Stimulated activated CD4-positive, alpha-beta T cell treated with anti-CD3 and anti-CD28 coated beads, Interleukin-12 subunit alpha, Interleukin-12 subunit beta, amount 100 ng/mL, for 24 hours (primary cell): ENCODE results near the gene TNPO3.
"Not testable (repeated sequence)": the region's sequence is repeated elsewhere in the genome, so short reads cannot be mapped to it uniquely, and the experiment has no call there.

Source experiments
- DNase-seq, 2 experiments: peaks; one replicate each; pipeline ENCODE4 v3.0.0-alpha.2; 2020; ENCODE audit warnings: low read depth in 2 of 2

The TNPO3 gene

DNA sequence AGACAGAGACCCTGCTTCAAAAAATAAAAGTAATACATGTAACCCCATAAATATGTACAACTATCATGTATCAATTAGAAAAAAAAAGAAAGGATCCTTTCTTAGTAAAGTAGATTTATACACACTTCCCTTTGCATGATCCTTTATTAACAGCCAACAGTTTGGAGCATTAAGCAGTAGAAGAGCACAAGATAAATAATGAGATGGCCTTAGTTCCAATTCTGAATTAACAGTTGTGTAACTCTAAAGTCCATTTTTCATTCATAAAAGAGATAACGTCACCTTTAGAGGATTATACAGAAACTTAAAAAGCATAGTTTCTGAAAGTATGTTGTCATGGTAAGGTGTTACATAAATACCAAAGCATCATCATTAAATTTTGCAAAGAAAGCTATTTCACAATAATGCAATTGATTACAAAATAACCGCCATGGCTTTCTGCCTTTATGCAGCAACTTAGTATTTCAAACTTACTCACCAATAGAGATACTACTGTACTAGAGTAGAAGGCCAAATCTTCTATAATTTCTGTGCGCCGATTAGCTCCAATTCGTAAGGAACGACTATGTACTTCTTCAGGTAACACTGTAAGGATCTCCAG, 40.3 kb downstream of the TNPO3 start:
- no peak for DNase-seq

DNA sequence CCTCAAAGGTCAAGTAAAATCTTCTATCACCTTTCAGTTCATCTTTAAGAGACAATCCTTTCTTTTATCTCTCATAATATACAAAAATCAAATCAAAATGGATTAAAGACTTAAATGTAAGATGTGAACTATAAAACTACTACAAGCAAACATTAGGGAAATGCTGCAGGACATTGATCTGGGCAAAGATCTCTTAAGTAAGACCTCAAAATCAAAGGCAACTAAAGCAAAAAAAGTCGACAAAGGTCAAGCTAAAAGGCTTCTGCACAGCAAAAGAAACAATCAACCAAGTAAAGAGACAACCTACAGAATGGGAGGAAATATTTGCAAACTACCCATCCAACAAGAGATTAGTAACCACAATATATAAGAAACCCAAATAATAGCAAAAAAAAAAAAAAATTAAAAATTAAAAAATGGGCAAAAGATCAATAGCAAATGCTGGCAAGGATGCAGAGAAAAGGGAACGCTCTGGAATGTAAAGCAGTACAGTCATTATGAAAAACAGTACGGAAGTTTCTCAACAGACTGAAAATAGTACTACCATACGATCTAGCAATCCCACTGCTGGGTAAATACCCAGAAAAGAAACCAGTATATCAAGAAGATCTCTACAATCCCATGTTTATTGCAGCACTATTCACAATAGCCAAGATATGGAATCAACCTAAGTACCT, 41.7 kb downstream of the TNPO3 start:
- no peak for DNase-seq

DNA sequence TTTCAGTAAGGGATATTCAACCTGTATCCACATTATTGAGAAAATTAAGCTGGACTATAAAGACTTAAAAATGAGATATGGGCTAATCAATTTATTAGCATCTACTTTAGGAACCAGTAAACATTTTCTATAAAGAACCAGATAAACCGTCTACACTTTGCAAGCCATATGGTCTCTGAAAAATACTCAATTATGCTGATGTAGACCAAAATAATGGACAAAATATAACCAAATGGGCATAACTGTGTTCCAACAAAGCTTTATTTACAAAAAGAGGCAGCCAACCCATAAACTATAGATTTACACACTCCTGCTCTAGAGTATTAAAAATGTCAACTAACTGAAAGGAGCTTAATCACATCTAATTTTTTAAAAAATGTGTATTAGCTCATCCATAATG, 42.3 kb downstream of the TNPO3 start:
- DNase-seq = no peak

DNA sequence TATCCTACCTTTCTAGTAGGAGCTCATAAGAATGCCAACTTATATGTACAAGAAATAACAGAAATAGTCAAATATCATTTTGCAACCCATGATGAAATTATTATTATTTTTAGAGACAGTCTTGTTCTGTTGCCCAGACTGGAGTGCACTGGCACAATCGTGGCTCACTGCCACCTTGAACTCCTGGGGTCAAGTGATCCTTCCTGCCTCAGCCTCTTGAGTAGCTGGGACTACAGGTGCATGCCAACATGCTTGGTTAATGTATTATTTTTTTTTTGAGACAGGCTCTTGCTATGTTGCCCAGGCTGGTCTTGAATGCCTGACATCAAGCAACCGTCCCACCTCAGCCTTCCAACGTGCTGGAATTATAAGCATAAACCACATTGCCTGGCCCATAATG, 44.8 kb downstream of the TNPO3 start:
- DNase-seq = no peak

DNA sequence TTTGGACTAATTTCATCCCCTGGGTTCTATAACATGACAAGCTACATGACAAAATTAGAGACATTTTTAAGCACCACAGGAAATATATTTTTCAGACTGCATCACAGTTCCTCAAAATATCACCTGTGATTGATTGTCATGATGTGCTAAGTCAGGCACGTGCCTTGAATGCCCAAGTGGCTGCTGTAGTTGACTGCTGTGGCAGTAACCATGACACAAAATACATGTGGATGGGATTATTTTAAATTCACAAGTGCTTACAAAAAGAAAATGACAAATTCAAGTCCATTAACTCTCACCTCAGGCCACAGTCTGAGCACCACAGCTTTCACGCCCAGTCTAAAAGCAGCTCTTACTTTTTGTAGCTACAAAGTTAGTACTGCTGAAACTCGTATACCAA, 45.5 kb downstream of the TNPO3 start:
- no peak for DNase-seq

DNA sequence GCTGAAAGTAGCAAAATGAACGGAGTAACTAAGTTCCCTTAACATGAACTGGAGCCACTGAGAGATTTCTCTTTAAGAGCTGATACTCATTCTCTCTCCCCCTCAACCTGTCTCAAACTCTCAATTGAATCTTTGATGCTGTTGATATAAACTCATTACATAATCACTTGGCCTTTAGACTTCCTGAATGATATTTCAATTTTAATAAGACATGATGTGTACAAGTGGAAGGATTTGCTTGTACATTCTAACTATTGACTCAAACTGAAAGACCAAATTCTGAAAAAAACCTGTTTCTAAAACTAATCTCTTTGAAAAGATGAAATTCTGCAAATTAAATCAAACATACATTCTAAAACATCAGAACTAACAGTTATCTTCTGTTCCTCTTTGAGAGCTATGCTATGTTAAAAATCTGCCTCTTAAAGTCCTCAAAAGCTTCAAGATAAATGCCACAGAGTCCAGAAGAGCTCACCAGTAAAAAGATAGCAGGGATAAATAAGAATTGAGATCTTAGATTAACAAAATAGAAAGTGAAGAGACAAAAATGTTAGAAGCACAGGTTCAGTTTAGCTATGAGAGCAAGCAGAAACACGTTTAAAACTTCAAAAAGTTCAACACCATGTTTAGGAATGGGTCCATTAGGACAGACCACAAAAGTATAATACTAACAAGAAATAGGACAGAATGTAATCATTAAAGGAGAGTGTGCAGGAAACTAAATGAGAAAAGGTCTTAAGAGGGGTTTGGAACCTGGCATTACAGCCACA, 46.1 kb downstream of the TNPO3 start:
- no peak for DNase-seq

DNA sequence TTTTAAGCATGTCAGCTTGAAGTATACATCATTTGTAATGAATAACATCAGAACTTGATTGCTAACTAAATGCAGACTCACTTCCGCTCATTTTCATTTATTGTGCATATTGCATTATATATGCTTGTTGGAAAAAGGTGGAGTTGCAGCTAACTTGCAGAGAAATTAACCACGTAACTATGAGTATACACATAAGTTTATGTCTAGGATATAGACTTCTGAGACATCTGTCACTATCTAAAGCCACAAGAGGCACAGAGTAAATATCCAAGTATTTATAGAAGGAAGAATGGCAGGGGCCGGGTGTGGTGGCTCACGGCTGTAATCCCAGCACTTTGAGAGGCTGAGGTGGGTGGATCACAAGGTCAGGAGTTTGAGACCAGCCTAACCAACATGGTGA, 47.3 kb downstream of the TNPO3 start:
- no peak for DNase-seq

DNA sequence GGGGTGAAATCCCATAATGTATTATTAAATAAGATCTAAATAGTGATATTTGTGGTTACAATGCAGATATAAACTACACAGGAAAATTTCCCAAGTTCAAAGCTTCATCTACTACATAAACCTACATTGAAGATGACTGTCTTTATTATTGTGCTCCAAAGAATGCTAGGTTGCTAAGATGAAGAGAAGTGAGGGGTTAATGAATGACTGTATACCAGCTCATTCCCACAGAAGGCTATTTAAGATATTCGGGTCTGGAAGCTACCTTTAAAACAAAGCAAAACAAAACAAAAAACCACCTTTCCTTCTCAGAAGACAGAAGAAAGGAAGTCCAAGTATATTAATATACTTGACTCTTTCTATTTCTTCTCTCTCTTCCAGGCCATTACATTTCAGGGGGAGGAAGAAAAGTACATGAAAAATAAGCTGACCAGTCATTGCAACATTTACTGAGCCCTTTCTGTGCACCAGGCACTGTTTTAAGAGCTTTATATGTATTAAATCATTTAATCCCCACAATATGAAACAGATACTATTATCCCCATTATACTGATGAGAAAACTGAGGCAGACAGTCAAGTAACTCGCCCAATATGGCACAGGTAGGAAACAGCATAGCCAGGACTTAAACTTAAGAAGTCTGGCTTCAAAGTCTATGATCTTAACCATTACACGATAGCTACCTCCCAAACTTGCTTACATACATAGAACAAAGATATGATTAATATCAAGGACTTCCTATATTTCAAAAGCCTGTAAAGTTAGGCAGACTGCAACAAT, 48.1 kb downstream of the TNPO3 start:
- DNase-seq = no peak

DNA sequence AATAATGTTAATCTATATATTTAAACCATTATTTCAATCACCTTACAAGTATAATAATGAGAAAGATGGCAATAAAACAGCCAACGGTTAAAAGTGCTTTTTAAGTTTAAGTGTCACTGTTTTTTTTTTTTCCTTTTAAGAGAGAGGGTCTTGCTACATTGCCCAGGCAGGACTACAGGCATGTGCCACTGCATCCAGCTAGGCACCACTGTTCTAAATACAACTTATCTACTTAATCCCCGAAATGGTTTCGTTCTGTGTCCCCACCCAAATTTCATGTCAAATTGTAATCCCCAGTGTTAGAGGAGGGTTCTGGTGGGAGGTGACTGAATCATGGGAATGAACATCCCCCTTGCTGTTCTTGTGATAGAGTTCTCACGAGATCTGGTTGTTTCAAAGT, 49.7 kb downstream of the TNPO3 start:
- no peak for DNase-seq

DNA sequence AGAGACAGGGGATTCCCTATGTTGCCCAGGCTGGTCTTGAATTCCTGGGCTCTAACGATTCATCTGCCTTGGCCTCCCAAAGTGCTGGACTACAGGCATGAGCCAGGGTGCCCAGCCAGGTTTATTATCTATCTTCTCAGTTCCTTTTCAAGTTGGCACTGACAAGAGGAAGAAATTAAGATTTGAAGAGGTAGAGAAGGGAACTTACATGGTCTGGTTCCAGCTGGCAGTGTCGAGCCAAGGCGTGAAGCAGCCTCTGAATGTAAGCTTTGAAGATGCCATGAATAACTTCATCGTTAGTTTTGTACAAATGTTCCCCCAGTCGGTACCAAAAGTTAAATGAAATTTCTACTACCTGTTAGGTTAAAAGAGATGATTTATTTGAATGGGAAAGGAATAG, 57.7 kb downstream of the TNPO3 start:
- DNase-seq = no peak

DNA sequence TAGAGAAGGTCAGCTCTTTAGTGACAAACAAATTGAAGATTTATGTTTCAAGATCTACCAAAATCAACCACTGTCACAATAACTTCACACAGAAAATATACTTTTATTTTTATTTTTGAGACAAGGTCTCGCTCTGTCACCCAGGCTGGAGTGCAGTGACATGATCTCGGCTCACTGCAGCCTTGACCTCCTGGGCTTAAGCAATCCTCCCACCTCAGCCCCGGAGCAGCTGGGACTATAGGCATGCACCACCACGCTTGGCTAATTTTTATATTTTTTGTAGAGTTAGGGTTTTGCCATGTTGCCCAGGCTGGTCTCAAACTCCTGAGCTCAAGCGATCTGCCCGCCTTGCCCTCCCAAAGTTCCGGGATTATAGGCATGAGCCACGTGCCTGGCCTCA, 60.4 kb downstream of the TNPO3 start:
- DNase-seq = not testable (repeated sequence)

DNA sequence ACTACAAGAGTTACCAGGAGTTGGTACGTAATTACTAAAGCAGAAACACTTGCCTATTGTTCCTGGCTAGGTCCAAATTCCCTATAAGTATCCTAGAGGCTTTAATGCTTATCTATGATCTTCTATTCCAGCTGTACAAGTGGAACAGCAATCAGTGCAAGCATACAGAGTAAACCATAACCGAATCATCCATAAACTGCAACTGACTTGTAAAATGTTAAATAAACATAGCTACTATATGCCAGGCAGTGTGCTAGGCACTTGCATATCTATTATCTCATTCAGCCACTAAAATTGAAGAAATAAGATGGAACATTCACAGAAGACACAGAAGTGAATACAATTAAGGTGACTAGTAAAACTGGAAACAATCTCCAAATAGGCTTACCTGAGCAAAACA, 61.5 kb downstream of the TNPO3 start:
- DNase-seq = no peak

DNA sequence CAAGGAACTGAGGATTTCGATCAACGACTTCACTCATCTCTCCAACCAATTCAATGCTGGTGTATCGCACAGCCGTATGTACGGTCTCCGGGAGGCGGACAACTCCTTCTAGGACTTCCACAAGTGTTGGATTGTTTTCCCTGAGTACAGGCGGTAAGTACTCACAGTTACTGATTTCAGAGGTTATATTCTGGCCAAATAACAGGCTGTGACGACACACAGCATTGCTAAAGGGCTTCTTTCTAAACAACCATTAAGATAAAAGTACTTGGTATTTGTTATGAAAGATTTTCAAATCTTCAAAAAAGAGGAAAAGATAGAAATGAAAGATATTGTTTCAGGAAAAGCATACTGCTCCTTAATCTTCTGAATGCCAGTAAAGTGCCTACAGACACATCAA, 65.0 kb downstream of the TNPO3 start:
- no peak for DNase-seq

DNA sequence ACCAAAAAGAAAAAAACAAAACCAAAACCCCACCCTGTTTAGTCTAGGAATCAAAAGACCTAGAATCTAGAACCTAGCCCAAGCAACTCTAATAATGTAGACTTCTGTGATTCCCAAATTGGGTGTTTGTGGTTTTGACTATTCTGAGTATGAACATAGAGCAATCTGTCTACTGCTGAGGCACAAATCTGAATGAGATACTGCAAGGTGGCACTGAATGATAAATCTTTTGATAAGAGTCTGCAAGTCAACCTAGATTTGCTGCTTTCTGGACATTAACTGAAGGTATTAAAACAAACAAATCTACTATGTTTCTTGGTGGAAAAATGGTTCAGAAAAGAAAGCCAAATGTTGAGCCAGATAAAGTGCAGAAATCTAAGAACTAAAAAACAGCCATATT, 66.5 kb downstream of the TNPO3 start:
- DNase-seq = no peak

DNA sequence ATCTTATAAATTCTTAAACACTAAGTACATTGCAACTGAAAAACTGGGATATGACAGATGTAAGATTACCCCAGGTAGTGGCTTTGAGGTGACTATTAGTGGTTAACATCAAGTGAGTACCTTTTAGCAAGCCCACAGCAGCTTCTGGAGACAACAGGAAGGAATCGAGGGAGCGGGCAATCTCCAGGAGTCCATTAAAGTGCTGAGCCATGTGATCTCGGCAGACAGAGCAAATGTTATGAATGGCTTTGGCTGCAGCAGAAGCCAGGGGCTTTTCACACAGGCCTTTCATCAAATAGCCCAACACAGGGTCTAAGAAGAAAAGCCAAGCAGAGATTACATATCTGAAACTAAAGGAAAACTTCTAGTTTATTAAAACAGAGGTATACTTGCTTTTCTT, 68.3 kb downstream of the TNPO3 start:
- DNase-seq = no peak

DNA sequence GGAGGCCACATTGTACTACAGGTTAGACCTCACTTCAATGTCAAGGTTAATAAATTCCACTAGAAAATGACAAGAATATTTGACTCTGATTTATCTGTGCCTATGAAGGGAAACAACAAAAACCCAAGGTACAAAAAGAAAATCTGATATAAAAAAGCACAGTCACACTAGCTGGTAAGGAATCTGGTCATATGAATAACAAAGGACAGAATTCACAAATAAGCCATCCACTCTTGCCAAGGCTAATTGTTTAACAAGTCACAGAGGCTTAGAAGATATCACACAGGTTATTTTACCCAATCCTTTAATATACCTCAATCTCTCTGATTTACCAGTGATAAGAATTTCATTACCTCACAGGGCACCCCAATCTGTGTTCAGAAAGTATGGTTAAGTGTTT, 69.3 kb downstream of the TNPO3 start:
- no peak for DNase-seq

DNA sequence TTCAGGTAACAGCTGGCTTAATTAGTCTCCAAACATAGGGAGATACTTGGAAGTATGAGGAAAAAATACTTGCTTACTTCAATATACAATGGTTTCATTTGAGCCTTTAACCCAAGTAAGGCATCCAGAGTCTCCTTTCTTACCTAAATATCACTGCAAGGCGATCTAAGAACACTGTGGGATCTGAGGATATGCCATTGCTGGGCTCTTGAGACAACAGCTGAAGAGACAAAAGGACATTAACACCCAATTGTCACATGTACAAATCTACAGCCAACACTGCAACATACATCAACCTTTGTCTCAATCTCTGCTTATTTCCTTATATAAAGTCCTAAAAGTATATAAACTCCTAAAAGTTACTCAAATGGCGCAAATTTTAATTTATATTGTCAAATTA, 72.8 kb downstream of the TNPO3 start:
- DNase-seq = no peak

DNA sequence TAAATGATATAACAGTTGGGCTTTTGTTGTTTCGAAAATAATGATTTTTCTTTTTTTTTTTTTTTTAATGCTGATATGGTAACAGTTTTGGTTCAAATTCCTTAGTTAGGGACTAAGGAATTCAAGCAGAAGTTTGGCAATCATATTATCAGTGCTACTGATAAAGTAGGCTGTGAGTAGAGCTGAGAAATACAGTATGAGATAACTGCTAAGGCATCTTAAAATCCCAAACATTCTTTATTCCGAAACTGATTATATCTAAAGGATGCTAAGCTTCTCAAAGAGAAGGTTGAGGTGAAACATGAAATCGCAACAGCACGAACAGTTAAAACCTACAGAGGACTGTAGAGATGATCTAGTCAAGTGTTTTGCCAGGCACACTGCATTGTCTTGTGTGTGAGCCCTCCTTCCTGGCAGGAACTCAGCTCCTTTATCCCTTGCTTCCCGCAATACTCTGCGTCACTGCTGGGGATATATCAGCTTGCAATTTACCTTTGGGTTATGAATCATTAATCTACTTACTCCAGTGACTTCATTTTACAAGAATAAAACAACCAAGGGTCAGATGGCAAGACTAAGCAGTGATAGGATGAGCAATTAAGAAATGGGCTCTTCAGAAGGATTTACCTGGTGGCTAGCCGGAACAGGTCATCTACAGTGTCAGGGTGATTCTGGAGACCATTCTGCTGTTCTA, 80.5 kb downstream of the TNPO3 start:
- no peak for DNase-seq

DNA sequence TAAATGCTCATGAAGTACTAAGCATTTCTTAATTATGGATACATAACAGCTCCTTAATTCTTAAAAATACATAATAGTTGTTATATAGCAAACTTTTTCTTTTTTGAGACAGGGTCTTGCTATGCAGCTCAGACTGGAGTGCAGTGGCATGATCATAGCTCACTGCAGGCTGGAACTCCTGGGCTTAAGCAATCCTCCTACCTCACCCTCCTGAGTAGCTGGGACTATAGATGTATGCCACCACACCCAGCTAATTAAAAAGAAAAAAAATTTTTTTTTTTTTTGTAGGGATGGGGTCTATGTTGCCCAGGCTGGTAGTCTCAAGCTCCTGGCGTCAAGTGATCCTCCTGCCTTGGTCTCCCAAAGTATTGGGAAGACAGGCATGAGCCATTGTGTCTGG, 86.3 kb downstream of the TNPO3 start:
- no peak for DNase-seq

DNA sequence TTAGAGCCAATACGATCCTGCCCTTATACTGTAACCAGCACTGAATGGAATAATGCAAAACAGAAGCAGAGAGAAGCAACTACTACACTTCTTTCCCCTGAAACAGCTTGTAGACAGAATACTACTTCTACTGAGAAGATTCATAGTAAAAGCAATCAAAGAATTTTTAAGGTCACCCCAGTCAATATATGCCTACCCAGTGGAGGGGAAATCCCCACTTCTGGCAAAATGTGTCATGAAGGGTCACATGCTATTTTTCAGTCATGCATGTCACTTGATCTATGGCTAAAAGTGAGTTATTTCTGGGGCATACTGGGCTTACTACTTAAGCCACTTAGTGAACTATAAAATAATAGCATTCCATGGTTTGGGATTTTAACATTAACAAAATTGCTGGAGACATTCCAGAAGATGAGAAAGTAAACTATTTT, 91.6 kb downstream of the TNPO3 start:
- peak in 1 of 2 experiments; percentile 12 for DNase-seq

DNA sequence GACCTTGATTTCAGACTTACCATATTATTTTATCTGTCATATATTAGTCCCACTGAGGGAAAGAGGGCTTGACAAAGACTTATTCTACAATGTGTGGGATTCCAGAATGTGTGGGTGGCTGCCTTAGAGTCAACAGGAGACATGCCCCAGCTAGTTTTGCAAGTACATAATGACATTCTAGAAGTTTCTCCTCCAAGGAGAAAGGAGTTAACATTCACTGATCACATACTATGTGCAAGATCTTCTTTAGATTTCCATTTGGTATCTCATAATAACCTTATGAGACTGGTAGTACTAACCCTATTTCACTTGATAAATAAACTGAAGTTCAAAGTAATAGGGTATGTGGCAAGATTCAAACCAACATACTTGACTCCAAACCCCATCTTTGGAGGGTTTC, 92.0 kb downstream of the TNPO3 start:
- no peak for DNase-seq
